ENCODE results near the gene ENC1.

Gene ENC1

GRCh38 chr5:74649421-74649973 lies 9.0 kb upstream of the ENC1 start:
- H3K9me3 ChIP-seq: no peaks in the 10 kb centered on the region
- TF ChIP-seq CTCF (IDR thresholded peaks at IDR 0.05): no peak
- peaks cover 2 to 7% of the 10 kb centered on the region in 2 experiments for H3K4me1 ChIP-seq (ENCODE audit: control insufficient read depth in 1 of 2, insufficient read depth in 1 of 2, low read depth in 1 of 2, low read length in 1 of 2)
- H3K27me3 ChIP-seq: no peaks in the 10 kb centered on the region
- no peak overlapping the region for H3K27ac ChIP-seq
- no peak overlapping the region for H3K4me3 ChIP-seq (ENCODE audit: low read depth in 1 of 2, low read length in 1 of 2)
- H3K36me3 ChIP-seq: no peaks in the 10 kb centered on the region

GRCh38 chr5:74648835-74649293 lies 8.3 kb upstream of the ENC1 start:
- Histone ChIP-seq H3K27ac (no peak overlapping the region), H3K9me3 (no peaks in the 10 kb centered on the region), H3K4me3 (ENCODE audit: low read depth in 1 of 2, low read length in 1 of 2) (no peak overlapping the region), H3K27me3 (no peaks in the 10 kb centered on the region), H3K36me3 (no peaks in the 10 kb centered on the region), H3K4me1 (ENCODE audit: control insufficient read depth in 1 of 2, insufficient read depth in 1 of 2, low read depth in 1 of 2, low read length in 1 of 2) (peaks cover 8 to 13% of the 10 kb centered on the region in 2 experiments)
- TF ChIP-seq CTCF (IDR thresholded peaks at IDR 0.05): peak; percentile 63

GRCh38 chr5:74647096-74647495 lies 6.6 kb upstream of the ENC1 start:
- Histone ChIP-seq H3K27ac (no peak overlapping the region), H3K4me1 (ENCODE audit: control insufficient read depth in 1 of 2, insufficient read depth in 1 of 2, low read depth in 1 of 2, low read length in 1 of 2) (peaks cover 26 to 31% of the 10 kb centered on the region in 2 experiments), H3K9me3 (no peaks in the 10 kb centered on the region), H3K27me3 (no peaks in the 10 kb centered on the region), H3K4me3 (ENCODE audit: low read depth in 1 of 2, low read length in 1 of 2) (no peak overlapping the region), H3K36me3 (no peaks in the 10 kb centered on the region)
- TF ChIP-seq CTCF (IDR thresholded peaks at IDR 0.05): no peak

DNA sequence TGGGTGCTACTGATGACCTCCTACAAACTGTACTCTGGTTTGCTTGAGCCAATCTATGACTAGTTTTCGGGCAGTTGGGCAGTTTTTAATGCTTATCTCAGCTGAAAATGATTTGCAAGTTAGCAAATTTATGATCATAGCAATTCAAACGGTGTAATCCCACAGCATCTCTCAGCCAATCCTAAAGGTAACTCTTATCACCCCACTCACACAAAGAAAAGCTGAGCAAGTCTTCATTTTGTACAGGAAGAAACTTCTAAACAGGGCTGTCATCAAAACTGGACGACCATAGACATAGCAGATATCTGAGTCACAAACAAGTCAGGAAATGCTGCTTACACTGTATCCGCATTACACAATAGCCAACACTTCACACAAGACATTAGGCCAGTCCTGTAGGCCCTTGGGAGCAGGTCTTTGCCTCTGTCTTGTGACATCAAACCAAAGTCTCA lies 2.6 kb upstream of the ENC1 start:
- Histone ChIP-seq H3K9me3 (no peaks in the 10 kb centered on the region), H3K27me3 (peaks cover 15% of the 10 kb centered on the region), H3K4me3 (ENCODE audit: low read depth in 1 of 2, low read length in 1 of 2) (peak overlapping the region in 1 of 2 experiments; percentile 1), H3K27ac (peak overlapping the region; percentile 80), H3K4me1 (ENCODE audit: control insufficient read depth in 1 of 2, insufficient read depth in 1 of 2, low read depth in 1 of 2, low read length in 1 of 2) (peaks cover 60 to 70% of the 10 kb centered on the region in 2 experiments), H3K36me3 (no peaks in the 10 kb centered on the region)
- no peak for TF ChIP-seq CTCF (IDR thresholded peaks at IDR 0.05)

- H3K27me3 ChIP-seq: peaks cover 15% of the 10 kb centered on the region
- H3K4me1 ChIP-seq (ENCODE audit: control insufficient read depth in 1 of 2, insufficient read depth in 1 of 2, low read depth in 1 of 2, low read length in 1 of 2): peaks cover 60 to 76% of the 10 kb centered on the region in 2 experiments
- H3K27ac ChIP-seq: peak overlapping the region; percentile 80
- no peak for TF ChIP-seq CTCF (IDR thresholded peaks at IDR 0.05)
- H3K9me3 ChIP-seq: no peaks in the 10 kb centered on the region
- no peaks in the 10 kb centered on the region for H3K36me3 ChIP-seq
- H3K4me3 ChIP-seq (ENCODE audit: low read depth in 1 of 2, low read length in 1 of 2): no peak overlapping the region
Observed at GRCh38 chr5:74642543-74642863, 2.0 kb upstream of the ENC1 start.
